ENCODE measurements around the gene OR51B5.

DNA sequence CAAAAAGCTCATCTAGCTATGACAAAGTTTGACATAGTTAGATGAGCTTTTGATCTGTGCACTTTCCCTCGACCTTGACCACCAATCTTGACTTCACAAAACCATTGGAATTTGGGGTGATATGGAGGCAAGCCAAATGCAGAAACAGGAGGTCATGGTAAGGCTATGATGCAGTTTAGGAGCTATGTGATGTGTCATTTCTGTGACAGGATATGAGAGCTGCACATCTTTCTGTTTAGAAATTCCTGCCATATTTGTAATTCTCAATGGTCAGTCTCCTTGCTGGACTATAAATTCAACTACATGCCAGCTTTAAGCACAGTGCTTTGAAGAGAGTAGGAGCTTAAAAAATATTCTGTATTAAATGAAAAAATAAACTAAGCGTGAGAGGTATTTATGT lies 20.9 kb upstream of the OR51B5 start:
- TF ChIP-seq, protein P1, sequence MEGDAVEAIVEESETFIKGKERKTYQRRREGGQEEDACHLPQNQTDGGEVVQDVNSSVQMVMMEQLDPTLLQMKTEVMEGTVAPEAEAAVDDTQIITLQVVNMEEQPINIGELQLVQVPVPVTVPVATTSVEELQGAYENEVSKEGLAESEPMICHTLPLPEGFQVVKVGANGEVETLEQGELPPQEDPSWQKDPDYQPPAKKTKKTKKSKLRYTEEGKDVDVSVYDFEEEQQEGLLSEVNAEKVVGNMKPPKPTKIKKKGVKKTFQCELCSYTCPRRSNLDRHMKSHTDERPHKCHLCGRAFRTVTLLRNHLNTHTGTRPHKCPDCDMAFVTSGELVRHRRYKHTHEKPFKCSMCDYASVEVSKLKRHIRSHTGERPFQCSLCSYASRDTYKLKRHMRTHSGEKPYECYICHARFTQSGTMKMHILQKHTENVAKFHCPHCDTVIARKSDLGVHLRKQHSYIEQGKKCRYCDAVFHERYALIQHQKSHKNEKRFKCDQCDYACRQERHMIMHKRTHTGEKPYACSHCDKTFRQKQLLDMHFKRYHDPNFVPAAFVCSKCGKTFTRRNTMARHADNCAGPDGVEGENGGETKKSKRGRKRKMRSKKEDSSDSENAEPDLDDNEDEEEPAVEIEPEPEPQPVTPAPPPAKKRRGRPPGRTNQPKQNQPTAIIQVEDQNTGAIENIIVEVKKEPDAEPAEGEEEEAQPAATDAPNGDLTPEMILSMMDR (conservative IDR thresholded peaks at IDR 0.05; ENCODE audit: low read depth, low read length) = no peak
- no peak for TF ChIP-seq EZH2 (IDR thresholded peaks at IDR 0.05; ENCODE audit: borderline replicate concordance, low read depth, low read length, poor library complexity, severe bottlenecking)
